CD14-positive monocyte (primary cell): ENCODE data around the gene SEMA3A. TPM values are rescaled to one million over a fixed set of nuclear protein-coding genes. Genes with fewer than 3 reads are reported as not detected.

Experiments
- DNase-seq, 3 donors: peaks; one replicate each; pipeline ENCODE4 v3.0.0-alpha.2; 2011 to 2022
- H2AFZ ChIP-seq: 2 replicates; pipeline ENCODE4 v1.6.0; 2012; ENCODE audit warnings: mild to moderate bottlenecking, low read depth, low read length, inconsistent platforms; ENCODE audit not compliant: insufficient read depth, poor library complexity, severe bottlenecking
- H3K27ac ChIP-seq, 2 donors: 1 replicate in 1 of 2; 2 replicates in 1 of 2; pipeline ENCODE4 v1.5.1; 2012 to 2013; ENCODE audit warnings: low read length in 2 of 2, control low read depth in 1 of 2, inconsistent platforms in 1 of 2, low read depth in 1 of 2, mild to moderate bottlenecking in 1 of 2
- H3K27me3 ChIP-seq, 2 donors: one replicate each; pipeline versions ENCODE4 v1.6.0 to v1.6.1; 2011 to 2013; ENCODE audit warnings: low read length in 2 of 2; ENCODE audit not compliant: control insufficient read depth in 2 of 2, insufficient read depth in 2 of 2
- H3K36me3 ChIP-seq, 2 donors: replicated peaks in 1 of 2; 1 replicate in 1 of 2; 2 replicates in 1 of 2; pipeline versions ENCODE4 v1.5.1 to v1.6.1; 2012 to 2013; ENCODE audit warnings: low read length in 2 of 2, control low read depth in 1 of 2, inconsistent platforms in 1 of 2, mild to moderate bottlenecking in 1 of 2; ENCODE audit not compliant: insufficient read depth in 2 of 2, control insufficient read depth in 1 of 2
- H3K4me1 ChIP-seq, 2 donors: 1 replicate in 1 of 2; 2 replicates in 1 of 2; pipeline versions ENCODE4 v1.5.1 to v1.6.1; 2012 to 2013; ENCODE audit warnings: low read length in 2 of 2, control low read depth in 1 of 2, inconsistent platforms in 1 of 2, mild to moderate bottlenecking in 1 of 2, moderate library complexity in 1 of 2; ENCODE audit not compliant: insufficient read depth in 2 of 2, control insufficient read depth in 1 of 2
- H3K4me2 ChIP-seq: replicated peaks from 2 replicates; pipeline ENCODE3; 2012; ENCODE audit warnings: low read length, moderate library complexity, mild to moderate bottlenecking; ENCODE audit not compliant: poor library complexity, severe bottlenecking; ENCODE audit errors: extremely low read depth
- H3K4me3 ChIP-seq, 3 experiments: fragments of 200-600 bp in 1 of 3; sonication (generic) in 1 of 3; replicated peaks in 1 of 3; 1 replicate in 2 of 3; 2 replicates in 1 of 3; pipeline ENCODE4 v1.5.1; 2011 to 2013; ENCODE audit warnings: low read length in 3 of 3, mild to moderate bottlenecking in 3 of 3, control low read depth in 2 of 3, low read depth in 2 of 3, inconsistent platforms in 1 of 3, moderate library complexity in 1 of 3
- H3K79me2 ChIP-seq: 2 replicates; pipeline ENCODE4 v1.6.0; 2012; ENCODE audit warnings: mild to moderate bottlenecking, control low read depth, inconsistent platforms, low read length, moderate library complexity; ENCODE audit not compliant: insufficient read depth
- H3K9ac ChIP-seq: 2 replicates; pipeline ENCODE4 v1.6.0; 2017; ENCODE audit warnings: low read length, mild to moderate bottlenecking; ENCODE audit not compliant: insufficient read depth, poor library complexity, severe bottlenecking
- H3K9me3 ChIP-seq, 2 donors: replicated peaks in 1 of 2; 1 replicate in 1 of 2; 2 replicates in 1 of 2; pipeline versions ENCODE4 v1.5.1 to v1.6.1; 2012 to 2013; ENCODE audit warnings: low read length in 2 of 2, control low read depth in 1 of 2; ENCODE audit not compliant: control insufficient read depth in 1 of 2, insufficient read depth in 1 of 2
- H4K20me1 ChIP-seq: 2 replicates; pipeline ENCODE4 v1.6.0; 2012; ENCODE audit warnings: mild to moderate bottlenecking, low read length, control low read depth, moderate library complexity; ENCODE audit not compliant: insufficient read depth
- H3K27ac Mint-ChIP-seq, 7 donors: one replicate each; pipeline ENCODE4 v1.8.0; 2020; ENCODE audit warnings: mild to moderate bottlenecking in 7 of 7, mixed read lengths in 7 of 7, moderate library complexity in 6 of 7, inconsistent platforms in 2 of 7
- H3K27me3 Mint-ChIP-seq, 3 donors: one replicate each; pipeline ENCODE4 v1.8.0; 2021 to 2022; ENCODE audit warnings: low read depth in 3 of 3, mild to moderate bottlenecking in 3 of 3, mixed read lengths in 3 of 3, moderate library complexity in 3 of 3, inconsistent platforms in 1 of 3
- H3K36me3 Mint-ChIP-seq, 2 donors: one replicate each; pipeline ENCODE4 v1.8.0; 2020; ENCODE audit warnings: mixed read lengths in 2 of 2, inconsistent platforms in 1 of 2, mild to moderate bottlenecking in 1 of 2
- H3K4me1 Mint-ChIP-seq: one replicate; pipeline ENCODE4 v1.8.0; 2020; ENCODE audit warnings: mild to moderate bottlenecking, mixed read lengths
- H3K4me3 Mint-ChIP-seq, 2 donors: one replicate each; pipeline ENCODE4 v1.8.0; 2020; ENCODE audit warnings: mild to moderate bottlenecking in 2 of 2, mixed read lengths in 2 of 2, moderate library complexity in 1 of 2
- H3K9me3 Mint-ChIP-seq, 7 donors: one replicate each; pipeline ENCODE4 v1.8.0; 2020 to 2022; ENCODE audit warnings: mixed read lengths in 7 of 7, mild to moderate bottlenecking in 6 of 7, moderate library complexity in 6 of 7, inconsistent platforms in 2 of 7
- WGBS: methylation state at CpG from one replicate; pipeline ENCODE4 v1.1.5; 2013; ENCODE audit warnings: missing lambda C conversion rate; ENCODE audit not compliant: insufficient coverage; 5-methylcytosine and 5-hydroxymethylcytosine counted together
- intact Hi-C, 2 donors: fragments of 100-400 bp; cut with micrococcal nuclease; formaldehyde crosslinking; loops; one replicate each; pipeline versions ENCODE4 v1.15.0 to v1.15.1; 2023
- polyA plus RNA-seq, 3 donors: library from polyadenylated mRNA; depleted of rRNA in 1 of 3; unstranded in 2 of 3; stranded (reverse) in 1 of 3; fragments of 300-500 nt in 2 of 3; fragments of >200 nt in 1 of 3; fragmentation: Illumina TruSeq in 2 of 3; gene quantifications; 1 replicate in 2 of 3; 2 replicates in 1 of 3; pipeline ENCODE4 v1.2.3, GENCODE V29; 2012 to 2021
- TF ChIP-seq, protein P1 (sequence below): fragments of 200-600 bp; IDR thresholded peaks from one replicate; pipeline ENCODE4 v1.8.0; 2022; ENCODE audit warnings: antibody characterized with exemption, mild to moderate bottlenecking

The SEMA3A gene
- polyA plus RNA-seq, 3 donors: 0.03 TPM; not detected in 2

- Mint-ChIP-seq H3K36me3 (no peaks in the 10 kb centered on the region), H3K27me3 (peaks cover 0 to 2% (median 0%) of the 10 kb centered on the region in 3 donors), H3K4me1 (peaks cover 7% of the 10 kb centered on the region), H3K27ac (no peak overlapping the region), H3K4me3 (no peak overlapping the region), H3K9me3 (peaks cover 0 to 8% (median 2%) of the 10 kb centered on the region in 7 donors)
- Histone ChIP-seq H4K20me1 (no peaks in the 10 kb centered on the region), H3K9me3 (no peaks in the 10 kb centered on the region), H3K36me3 (no peaks in the 10 kb centered on the region), H3K27me3 (no peaks in the 10 kb centered on the region), H3K27ac (no peak overlapping the region), H3K4me1 (no peaks in the 10 kb centered on the region), H3K9ac (no peak overlapping the region), H3K4me3 (no peak overlapping the region), H2AFZ (no peak overlapping the region), H3K79me2 (no peaks in the 10 kb centered on the region), H3K4me2 (no peak overlapping the region)
- intact Hi-C loops: no loop called here
- WGBS: 83% methylated on average over 1 of the region's 2 CpGs
- no peak for DNase-seq
- TF ChIP-seq, protein P1, sequence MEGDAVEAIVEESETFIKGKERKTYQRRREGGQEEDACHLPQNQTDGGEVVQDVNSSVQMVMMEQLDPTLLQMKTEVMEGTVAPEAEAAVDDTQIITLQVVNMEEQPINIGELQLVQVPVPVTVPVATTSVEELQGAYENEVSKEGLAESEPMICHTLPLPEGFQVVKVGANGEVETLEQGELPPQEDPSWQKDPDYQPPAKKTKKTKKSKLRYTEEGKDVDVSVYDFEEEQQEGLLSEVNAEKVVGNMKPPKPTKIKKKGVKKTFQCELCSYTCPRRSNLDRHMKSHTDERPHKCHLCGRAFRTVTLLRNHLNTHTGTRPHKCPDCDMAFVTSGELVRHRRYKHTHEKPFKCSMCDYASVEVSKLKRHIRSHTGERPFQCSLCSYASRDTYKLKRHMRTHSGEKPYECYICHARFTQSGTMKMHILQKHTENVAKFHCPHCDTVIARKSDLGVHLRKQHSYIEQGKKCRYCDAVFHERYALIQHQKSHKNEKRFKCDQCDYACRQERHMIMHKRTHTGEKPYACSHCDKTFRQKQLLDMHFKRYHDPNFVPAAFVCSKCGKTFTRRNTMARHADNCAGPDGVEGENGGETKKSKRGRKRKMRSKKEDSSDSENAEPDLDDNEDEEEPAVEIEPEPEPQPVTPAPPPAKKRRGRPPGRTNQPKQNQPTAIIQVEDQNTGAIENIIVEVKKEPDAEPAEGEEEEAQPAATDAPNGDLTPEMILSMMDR: no peak
Measured at GRCh38 chr7:84228526-84228925, 33.9 kb upstream of the SEMA3A start.

- no peak overlapping the region for H3K4me2 ChIP-seq
- Mint-ChIP-seq H3K4me3 (no peak overlapping the region), H3K36me3 (no peaks in the 10 kb centered on the region), H3K9me3 (peaks cover 0 to 8% (median 2%) of the 10 kb centered on the region in 7 donors), H3K27me3 (peaks cover 0 to 2% (median 0%) of the 10 kb centered on the region in 3 donors), H3K27ac (no peak overlapping the region), H3K4me1 (peaks cover 4% of the 10 kb centered on the region)
- no peak for DNase-seq
- no peaks in the 10 kb centered on the region for H4K20me1 ChIP-seq
- H2AFZ ChIP-seq: no peak overlapping the region
- no peaks in the 10 kb centered on the region for H3K79me2 ChIP-seq
- intact Hi-C loops: no loop called here
- H3K4me3 ChIP-seq: no peak overlapping the region
- no CpG with 5 or more reads among the region's 2 CpGs for WGBS
- no peak overlapping the region for H3K9ac ChIP-seq
- H3K27ac ChIP-seq: no peak overlapping the region
- TF ChIP-seq, protein P1: no peak
- H3K27me3 ChIP-seq: no peaks in the 10 kb centered on the region
- H3K9me3 ChIP-seq: no peaks in the 10 kb centered on the region
- no peaks in the 10 kb centered on the region for H3K4me1 ChIP-seq
- no peaks in the 10 kb centered on the region for H3K36me3 ChIP-seq
Measured at GRCh38 chr7:84226759-84227158, 32.2 kb upstream of the SEMA3A start.
